Ishikawa (cell line): ENCODE measurements around the gene UCHL3.

Experiments used
- CEBPB ChIP-seq: IDR thresholded peaks from 2 replicates; pipeline ENCODE4 v1.6.1; 2012
- CREB1 ChIP-seq: IDR thresholded peaks from 2 replicates; pipeline ENCODE4 v1.6.1; 2012; ENCODE audit warnings: low read depth
- EGR1 ChIP-seq: IDR thresholded peaks from 2 replicates; pipeline ENCODE4 v1.6.1; 2012
- YY1 ChIP-seq: IDR thresholded peaks from 2 replicates; pipeline ENCODE4 v1.6.1; 2012; ENCODE audit warnings: low read depth
- TF ChIP-seq, protein P1 (sequence below): IDR thresholded peaks from 2 replicates; pipeline ENCODE4 v1.6.1; 2012

DNA sequence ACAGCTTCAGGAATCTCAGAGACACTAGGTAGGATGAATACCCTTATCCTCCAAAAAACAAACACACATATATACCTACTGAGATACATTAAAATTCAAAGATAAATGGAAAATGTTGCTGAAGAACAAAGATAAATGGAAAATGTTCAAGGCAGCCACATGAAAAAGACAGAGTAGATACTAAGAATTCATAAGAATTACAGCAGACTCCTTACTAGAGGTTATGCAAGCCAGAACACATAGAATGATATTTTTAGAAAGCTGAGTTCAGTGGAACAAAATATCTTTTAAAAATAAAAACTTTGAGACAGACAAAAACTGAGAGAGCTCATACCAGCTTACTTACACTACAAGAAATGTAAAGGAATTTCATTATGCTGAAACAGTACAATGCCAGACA lies 35.6 kb downstream of the UCHL3 start:
- no peak for TF ChIP-seq CEBPB
- TF ChIP-seq, protein P1, sequence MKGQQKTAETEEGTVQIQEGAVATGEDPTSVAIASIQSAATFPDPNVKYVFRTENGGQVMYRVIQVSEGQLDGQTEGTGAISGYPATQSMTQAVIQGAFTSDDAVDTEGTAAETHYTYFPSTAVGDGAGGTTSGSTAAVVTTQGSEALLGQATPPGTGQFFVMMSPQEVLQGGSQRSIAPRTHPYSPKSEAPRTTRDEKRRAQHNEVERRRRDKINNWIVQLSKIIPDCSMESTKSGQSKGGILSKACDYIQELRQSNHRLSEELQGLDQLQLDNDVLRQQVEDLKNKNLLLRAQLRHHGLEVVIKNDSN, result no peak
- no peak for TF ChIP-seq CREB1
- TF ChIP-seq EGR1, result no peak
- no peak for TF ChIP-seq YY1
